ENCODE results near the gene CAPN14.

- TF ChIP-seq POLR2A (IDR thresholded peaks at IDR 0.05; ENCODE audit: low read length) (no peak), GATA1 (IDR thresholded peaks at IDR 0.05; ENCODE audit: low read depth, low read length) (no peak)
Measured at GRCh38 chr2:31240381-31241365, 23.4 kb upstream of the CAPN14 start.
